Head of caudate nucleus (tissue), 42 donors: Measurements from ENCODE around the gene TAS1R3.

Source experiments
- DNase-seq, 42 donors: peaks; one replicate each; pipeline versions ENCODE4 v3.0.0 to v3.0.0-alpha.2; 2020 to 2021; ENCODE audit warnings: mixed read lengths in 7 of 42
- intact Hi-C: fragments of 100-400 bp; cut with DNase I; formaldehyde crosslinking; loops from one replicate; pipeline ENCODE4 v1.15.0; 2022

TAS1R3 gene

DNA sequence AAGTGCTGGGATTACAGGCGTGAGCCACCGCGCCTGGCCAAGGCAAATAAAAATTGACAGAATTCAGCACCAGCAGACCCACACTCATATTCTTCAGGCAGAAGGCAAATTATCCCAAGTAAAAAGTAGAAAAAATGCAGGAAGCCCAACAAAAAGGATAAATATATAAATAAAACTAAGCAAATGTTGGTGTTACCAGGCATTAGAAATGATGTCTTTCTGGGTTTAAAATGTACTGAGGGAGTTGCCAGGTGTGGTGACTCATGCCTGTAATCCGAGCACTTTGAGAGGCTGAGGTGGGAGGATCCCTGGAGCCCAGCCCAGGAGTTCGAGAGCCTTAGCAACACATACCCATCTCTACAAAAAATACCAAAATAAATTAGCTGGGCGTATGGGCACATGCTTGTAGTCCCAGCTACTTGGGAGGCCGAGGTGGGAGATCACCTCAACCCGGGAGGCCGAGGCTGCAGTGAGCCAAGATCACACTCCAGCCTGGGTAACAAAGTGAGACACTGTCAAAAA, 12.9 kb upstream of the TAS1R3 start:
- intact Hi-C loops = no loop called here
- DNase-seq = peak in 35 of 42 donors; percentile 23 to 91 (median 66)

- no peak for DNase-seq
- intact Hi-C loops = no loop called here
Observed at GRCh38 chr1:1318777-1319645, 12.1 kb upstream of the TAS1R3 start.

DNA sequence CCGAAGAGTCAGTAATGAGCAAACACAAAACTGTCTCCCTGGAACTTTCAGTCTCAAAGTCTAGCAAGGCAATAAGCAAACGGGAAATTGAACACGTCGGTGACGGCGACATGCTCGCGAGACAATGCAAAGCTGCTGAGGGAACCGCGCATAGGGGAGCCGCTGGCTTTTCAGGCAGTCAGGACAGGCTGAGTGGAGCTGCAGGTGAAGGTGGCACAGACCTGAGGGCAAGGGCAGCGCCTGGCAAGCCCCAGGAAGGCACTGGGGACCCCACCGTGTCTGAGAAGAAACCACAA, 11.5 kb upstream of the TAS1R3 start:
- DNase-seq = no peak
- intact Hi-C loops = no loop called here

DNA sequence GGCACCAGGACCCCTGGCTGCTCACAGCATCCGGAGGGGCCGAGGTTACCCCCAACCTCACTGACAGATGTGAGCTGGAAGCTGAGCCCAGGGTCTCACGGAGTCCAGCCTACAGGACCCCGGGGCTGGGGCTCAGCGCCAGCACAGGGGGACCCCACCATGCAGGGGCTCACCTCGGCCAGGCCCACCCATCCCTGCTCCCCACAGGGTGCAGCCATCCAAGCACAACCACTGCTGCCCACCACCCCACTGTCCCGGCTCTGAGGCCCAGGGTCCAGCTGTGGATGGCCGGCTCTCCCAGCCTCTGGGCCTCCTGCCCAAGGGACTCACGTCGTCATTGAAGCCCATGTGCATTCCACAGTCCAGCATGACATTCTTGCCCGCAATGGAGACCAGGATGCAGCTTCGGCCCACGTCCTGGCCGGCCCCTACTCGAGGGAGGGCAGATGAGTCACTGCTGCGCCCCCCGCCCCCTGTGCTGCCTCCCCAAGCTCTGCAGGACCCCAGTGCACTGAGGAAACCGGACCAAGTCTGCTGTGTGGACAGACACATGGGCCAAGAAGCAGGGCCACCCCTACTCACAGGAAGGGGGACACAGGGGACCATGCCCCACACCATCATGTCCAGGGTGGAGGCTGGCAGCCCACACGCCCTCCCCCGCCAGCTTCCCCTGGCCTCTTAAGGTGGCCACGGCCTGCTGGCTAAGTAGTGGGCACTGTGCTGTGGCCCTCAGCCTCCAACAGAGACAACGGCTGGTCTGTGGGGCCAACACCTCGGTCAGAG, 10.2 kb upstream of the TAS1R3 start:
- intact Hi-C loops = no loop called here
- no peak for DNase-seq

- intact Hi-C loops = no loop called here
- no peak for DNase-seq
Observed at GRCh38 chr1:1321477-1321876, 9.6 kb upstream of the TAS1R3 start.

DNA sequence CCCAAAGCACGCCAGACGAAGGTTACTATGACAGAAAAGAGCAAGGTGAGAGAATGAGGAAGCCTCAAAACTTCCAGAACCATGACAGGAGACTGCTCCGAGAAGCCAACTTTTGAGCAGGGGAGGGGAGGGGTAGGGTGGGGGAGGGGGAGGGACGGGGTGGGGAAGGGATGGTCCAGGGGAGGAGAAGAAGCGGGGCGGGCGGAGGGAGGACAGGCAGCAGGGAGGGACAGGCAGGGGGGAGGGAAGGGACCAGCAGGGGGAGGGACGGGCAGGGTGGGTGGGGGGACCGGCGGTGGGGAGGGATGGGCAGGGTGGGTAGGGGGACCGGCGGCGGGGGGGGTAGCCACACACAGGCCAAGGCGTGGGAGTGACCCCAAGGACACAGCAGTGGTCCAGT, 8.7 kb upstream of the TAS1R3 start:
- intact Hi-C loops = no loop called here
- no peak for DNase-seq

DNA sequence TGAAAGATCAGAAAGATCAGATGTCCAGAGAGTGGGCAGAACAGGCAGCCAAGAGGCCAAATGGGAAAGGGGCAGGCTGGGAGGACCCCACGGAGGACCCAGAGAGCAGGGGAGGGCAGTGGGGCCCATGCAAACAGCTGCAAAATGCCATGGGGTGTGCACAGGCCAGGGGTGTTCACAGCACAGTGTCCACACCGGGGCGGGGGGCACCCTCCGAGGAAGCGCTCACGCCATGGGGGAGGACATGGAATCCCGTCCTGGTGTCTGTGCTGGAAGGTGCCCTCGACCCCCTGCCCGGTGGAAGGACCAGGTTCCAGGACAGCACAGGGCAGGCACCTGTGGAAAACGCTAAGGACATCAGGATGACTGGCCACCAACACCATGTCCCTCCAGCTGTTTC, 8.1 kb upstream of the TAS1R3 start:
- intact Hi-C loops = no loop called here
- no peak for DNase-seq

DNA sequence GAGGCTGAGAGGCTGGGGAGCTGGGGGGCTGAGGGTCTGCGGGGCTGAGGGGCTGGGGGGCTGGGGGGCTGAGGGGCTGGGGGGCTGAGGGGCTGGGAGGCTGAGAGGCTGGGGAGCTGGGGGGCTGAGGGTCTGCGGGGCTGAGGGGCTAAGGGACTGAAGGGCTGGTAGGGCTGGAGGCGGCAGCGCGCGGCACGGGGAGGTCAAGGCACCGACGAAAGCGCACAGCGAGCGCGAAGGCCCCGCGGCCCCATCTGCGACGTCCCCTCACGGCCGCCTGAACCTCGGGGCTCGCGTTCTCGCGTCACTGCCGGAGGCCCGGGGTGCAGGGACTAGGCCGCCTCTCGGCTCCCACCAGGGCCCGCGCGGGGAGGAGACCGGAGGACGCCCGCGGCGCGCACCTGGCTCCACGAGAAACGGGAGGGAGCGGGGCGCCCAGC, 7.0 kb upstream of the TAS1R3 start:
- intact Hi-C loops = no loop called here
- DNase-seq = no peak

DNA sequence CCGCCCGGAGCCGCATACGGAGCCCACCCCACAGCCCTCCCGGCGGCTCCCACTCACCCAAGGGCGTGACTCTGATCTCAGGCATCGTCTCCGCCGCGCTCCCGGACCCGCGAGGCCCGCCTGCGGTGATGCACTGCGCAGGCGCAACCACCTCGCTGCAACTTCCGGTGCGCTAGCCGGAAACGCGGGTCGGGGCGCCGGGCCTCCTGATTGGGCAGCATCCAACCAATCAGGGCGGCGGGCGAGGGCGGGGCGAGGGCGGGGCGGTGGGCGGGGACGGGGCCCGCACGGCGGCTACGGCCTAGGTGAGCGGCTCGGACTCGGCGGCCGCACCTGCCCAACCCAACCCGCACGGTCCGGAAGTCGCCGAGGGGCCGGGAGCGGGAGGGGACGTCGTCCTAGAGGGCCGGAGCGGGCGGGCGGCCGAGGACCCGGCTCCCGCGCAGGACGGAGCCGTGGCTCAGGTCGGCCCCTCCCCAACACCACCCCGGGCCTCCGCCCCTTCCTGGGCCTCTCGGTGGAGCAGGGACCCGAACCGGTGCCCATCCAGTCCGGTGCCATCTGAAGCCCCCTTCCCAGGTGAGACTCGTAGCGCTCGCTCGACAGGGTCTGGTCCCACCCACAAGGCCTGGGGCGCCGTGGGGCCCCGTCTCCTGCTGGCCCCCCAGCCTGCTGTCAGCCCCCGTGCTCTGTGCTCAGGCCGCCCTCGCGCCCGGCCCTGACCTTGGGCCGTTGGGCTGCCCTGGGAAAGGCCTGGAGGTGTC, 6.4 kb upstream of the TAS1R3 start, which contains the start of the genes CPTP and INTS11:
TSS of gene CPTP (plus strand) at position 279 of the 764 bp plus-strand sequence. CDS start 2,109 bp downstream, outside the sequence.
TSS of gene INTS11 (minus strand) at position 137 of the 764 bp plus-strand sequence. CDS start at position 85, 52 bp downstream.
- intact Hi-C loops = no loop called here
- DNase-seq = peak; percentile 80 to 98 (median 93)

- intact Hi-C loops = no loop called here
- no peak for DNase-seq
Observed at GRCh38 chr1:1325288-1326074, 5.6 kb upstream of the TAS1R3 start.

- DNase-seq = no peak
- intact Hi-C loops = no loop called here
Observed at GRCh38 chr1:1326075-1326605, 4.9 kb upstream of the TAS1R3 start.

DNA sequence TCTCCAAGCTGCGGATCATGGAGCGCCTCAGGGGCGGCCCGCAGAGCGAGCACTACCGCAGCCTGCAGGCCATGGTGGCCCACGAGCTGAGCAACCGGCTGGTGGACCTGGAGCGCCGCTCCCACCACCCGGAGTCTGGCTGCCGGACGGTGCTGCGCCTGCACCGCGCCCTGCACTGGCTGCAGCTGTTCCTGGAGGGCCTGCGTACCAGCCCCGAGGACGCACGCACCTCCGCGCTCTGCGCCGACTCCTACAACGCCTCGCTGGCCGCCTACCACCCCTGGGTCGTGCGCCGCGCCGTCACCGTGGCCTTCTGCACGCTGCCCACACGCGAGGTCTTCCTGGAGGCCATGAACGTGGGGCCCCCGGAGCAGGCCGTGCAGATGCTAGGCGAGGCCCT, 3.8 kb upstream of the TAS1R3 start:
- intact Hi-C loops = no loop called here
- DNase-seq = no peak

- DNase-seq = no peak
- intact Hi-C loops = no loop called here
Observed at GRCh38 chr1:1328254-1328653, 2.8 kb upstream of the TAS1R3 start.

DNA sequence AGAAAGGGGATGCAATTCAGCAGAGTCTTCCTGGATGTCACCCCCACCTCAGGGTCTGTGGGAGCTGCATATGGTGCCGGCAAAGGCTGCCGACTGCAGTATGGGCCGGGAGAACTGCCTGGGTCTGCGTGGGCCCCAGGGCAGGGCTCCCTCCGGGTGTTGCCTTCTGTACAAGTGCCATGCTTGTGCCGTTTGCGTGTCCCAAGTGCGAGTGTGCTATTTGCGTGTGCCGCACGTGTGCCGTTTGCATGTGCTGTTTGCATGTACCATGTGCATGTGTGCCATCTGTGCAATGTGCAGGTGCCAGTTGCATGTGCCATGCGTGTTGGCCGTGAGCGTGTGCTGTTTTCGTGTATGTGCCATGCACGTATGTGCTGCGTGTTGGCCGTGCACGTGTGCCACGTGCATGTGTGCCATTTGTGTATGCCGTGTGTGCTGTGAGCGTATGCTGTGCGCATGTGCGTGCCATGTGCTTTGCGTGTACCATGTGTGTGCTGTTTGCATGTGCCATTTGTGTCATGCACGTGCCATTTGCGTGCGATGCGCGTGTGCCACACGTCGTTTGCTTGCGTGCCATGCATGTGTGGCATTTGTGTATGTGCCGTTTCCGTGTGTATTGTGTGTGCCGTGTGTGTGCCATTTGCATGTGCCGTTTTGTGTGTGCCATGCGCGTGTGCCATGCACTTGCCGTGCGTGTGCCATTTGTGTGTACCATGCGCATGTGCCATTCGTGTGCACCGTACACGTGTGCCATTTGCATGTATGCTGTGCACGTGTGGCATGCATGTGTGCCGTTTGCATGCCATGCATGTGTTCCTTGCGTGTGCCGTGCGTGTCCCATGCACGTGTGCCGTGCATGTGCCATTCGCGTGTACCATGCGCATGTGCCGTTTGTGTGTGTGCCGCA, 1.5 kb upstream of the TAS1R3 start:
- intact Hi-C loops = no loop called here
- DNase-seq = no peak

DNA sequence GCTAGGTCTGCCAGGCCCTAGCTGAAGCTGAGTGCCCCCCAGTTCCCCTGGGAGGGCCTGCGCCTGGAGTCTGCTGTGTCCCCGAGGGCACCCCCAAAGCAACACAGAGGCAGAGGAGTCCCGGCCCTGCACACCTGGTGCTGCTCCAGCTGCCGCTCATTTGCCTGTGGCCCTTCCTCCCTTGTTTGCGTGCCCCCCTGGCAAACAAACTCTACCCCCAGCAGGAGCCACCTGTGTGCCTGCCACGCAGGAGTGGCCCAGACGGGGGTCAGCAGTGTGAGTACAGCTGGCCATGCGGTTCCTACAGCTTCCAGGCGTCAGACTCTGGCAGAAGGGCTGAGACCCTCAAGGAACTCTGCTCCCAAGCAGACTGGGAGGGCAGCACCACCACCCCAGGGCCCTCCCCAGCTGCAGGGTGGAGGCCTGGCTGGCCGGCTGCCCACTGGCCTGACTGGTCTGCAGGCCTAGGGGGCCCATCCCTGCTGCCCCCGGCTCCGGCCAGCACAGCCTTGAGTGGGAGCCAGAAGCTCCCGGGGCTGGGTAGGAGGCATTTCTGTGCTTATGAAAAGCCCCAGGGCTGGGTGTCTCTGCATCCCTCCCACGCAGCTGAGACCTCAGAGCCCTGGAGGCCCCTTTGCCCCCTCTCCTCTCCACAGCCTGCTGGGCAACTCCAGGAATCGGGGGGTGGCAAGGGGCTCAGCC, 563 bp upstream of the TAS1R3 start:
- intact Hi-C loops = no loop called here
- no peak for DNase-seq

DNA sequence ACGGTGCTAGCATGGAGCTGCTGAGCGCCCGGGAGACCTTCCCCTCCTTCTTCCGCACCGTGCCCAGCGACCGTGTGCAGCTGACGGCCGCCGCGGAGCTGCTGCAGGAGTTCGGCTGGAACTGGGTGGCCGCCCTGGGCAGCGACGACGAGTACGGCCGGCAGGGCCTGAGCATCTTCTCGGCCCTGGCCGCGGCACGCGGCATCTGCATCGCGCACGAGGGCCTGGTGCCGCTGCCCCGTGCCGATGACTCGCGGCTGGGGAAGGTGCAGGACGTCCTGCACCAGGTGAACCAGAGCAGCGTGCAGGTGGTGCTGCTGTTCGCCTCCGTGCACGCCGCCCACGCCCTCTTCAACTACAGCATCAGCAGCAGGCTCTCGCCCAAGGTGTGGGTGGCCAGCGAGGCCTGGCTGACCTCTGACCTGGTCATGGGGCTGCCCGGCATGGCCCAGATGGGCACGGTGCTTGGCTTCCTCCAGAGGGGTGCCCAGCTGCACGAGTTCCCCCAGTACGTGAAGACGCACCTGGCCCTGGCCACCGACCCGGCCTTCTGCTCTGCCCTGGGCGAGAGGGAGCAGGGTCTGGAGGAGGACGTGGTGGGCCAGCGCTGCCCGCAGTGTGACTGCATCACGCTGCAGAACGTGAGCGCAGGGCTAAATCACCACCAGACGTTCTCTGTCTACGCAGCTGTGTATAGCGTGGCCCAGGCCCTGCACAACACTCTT, 1.1 kb downstream of the TAS1R3 start:
- DNase-seq = no peak
- intact Hi-C loops = no loop called here
